IMR-90 (cell line): ENCODE results near the gene RFTN1. TPM values are rescaled to one million over a fixed set of nuclear protein-coding genes. Genes with fewer than 3 reads are reported as not detected.

Source experiments
- ATAC-seq: fragments of 200-7000 bp; cut with Tn5 transposase; 2 replicates; pipeline ENCODE4 v1.9.1; 2020; ENCODE audit warnings: low read depth, mild to moderate bottlenecking, moderate library complexity
- BruUV-seq: library from RNA; stranded (reverse); fragments of 400-500 nt; replicated peaks from 2 replicates; lab custom pipeline; 2021; lab: Mats Ljungman, UMichigan
- CTCF ChIA-PET: fragments of 300-600 bp; formaldehyde crosslinking; extraction: SDS; loops from one replicate; lab custom pipeline; 2021; ENCODE audit warnings: antibody characterized with exemption; lab: Yijun Ruan, JAX
- POLR2A ChIA-PET: fragments of 300-600 bp; sonication (Branson Sonifier 250); formaldehyde crosslinking; loops from one replicate; lab custom pipeline; 2022; ENCODE audit warnings: antibody characterized with exemption; ENCODE audit not compliant: unreplicated experiment; lab: Charles Lee
- DNase-seq: peaks from one replicate; pipeline ENCODE4 v3.0.0; 2013
- H2AFZ ChIP-seq: replicated peaks from 2 replicates; pipeline ENCODE3; 2013; ENCODE audit warnings: low read length, mild to moderate bottlenecking; ENCODE audit not compliant: poor library complexity
- H2AK5ac ChIP-seq: 2 replicates; pipeline ENCODE4 v1.6.1; 2013; ENCODE audit warnings: low read depth, low read length, inconsistent platforms
- H2AK9ac ChIP-seq: replicated peaks from 2 replicates; pipeline ENCODE3; 2013; ENCODE audit warnings: mild to moderate bottlenecking, low read depth, low read length, moderate library complexity; ENCODE audit not compliant: poor library complexity
- H2BK120ac ChIP-seq: 2 replicates; pipeline ENCODE4 v1.6.1; 2013; ENCODE audit warnings: low read depth, low read length, inconsistent platforms
- H2BK15ac ChIP-seq: 3 replicates; pipeline ENCODE4 v1.6.1; 2013; ENCODE audit warnings: low read depth, low read length, inconsistent platforms
- H2BK20ac ChIP-seq: 2 replicates; pipeline ENCODE4 v1.6.1; 2013; ENCODE audit warnings: low read depth, mild to moderate bottlenecking, inconsistent platforms, low read length, moderate library complexity
- H2BK5ac ChIP-seq: 2 replicates; pipeline ENCODE4 v1.6.1; 2013; ENCODE audit warnings: mild to moderate bottlenecking, low read depth, low read length, inconsistent platforms; ENCODE audit not compliant: poor library complexity, severe bottlenecking
- H3K14ac ChIP-seq: replicated peaks from 2 replicates; pipeline ENCODE4 v1.6.1; 2013; ENCODE audit warnings: low read depth, low read length, inconsistent platforms
- H3K18ac ChIP-seq: 2 replicates; pipeline ENCODE4 v1.6.1; 2013; ENCODE audit warnings: low read depth, low read length, control low read depth
- H3K23ac ChIP-seq: 2 replicates; pipeline ENCODE4 v1.6.1; 2013; ENCODE audit warnings: low read depth, low read length, inconsistent platforms
- H3K27ac ChIP-seq: 2 replicates; pipeline ENCODE4 v1.5.1; 2013; ENCODE audit warnings: mild to moderate bottlenecking, control low read depth, low read length; ENCODE audit not compliant: insufficient read depth
- H3K27me3 ChIP-seq: 2 replicates; pipeline ENCODE4 v1.6.1; 2013; ENCODE audit warnings: low read length; ENCODE audit not compliant: control insufficient read depth, insufficient read depth
- H3K36me3 ChIP-seq: 2 replicates; pipeline ENCODE4 v1.6.1; 2013; ENCODE audit warnings: low read length, mixed read lengths; ENCODE audit not compliant: control insufficient read depth, insufficient read depth
- H3K4ac ChIP-seq: 2 replicates; pipeline ENCODE4 v1.6.1; 2013; ENCODE audit warnings: low read depth, low read length, inconsistent platforms
- H3K4me1 ChIP-seq: 2 replicates; pipeline ENCODE4 v1.6.1; 2013; ENCODE audit warnings: low read length, mixed read lengths; ENCODE audit not compliant: control insufficient read depth, insufficient read depth
- H3K4me2 ChIP-seq: 2 replicates; pipeline ENCODE4 v1.6.1; 2013; ENCODE audit warnings: low read depth, mild to moderate bottlenecking, control low read depth, low read length, moderate library complexity
- H3K4me3 ChIP-seq: 2 replicates; pipeline ENCODE4 v1.5.1; 2013; ENCODE audit warnings: low read depth, mild to moderate bottlenecking, control low read depth, low read length, moderate library complexity; ENCODE audit not compliant: insufficient read depth
- H3K56ac ChIP-seq: 2 replicates; pipeline ENCODE4 v1.6.1; 2013; ENCODE audit warnings: low read length, inconsistent platforms; ENCODE audit not compliant: insufficient read depth; ENCODE audit errors: extremely low read depth
- H3K79me1 ChIP-seq, 2 experiments: 2 replicates each; pipeline ENCODE4 v1.6.1; 2013; ENCODE audit warnings: low read length in 2 of 2, inconsistent platforms in 1 of 2, low read depth in 1 of 2
- H3K9ac ChIP-seq: 2 replicates; pipeline ENCODE4 v1.6.1; 2013; ENCODE audit warnings: low read depth, low read length, control low read depth
- H3K9me1 ChIP-seq: 2 replicates; pipeline ENCODE4 v1.6.1; 2013; ENCODE audit warnings: low read length, inconsistent platforms; ENCODE audit not compliant: insufficient read depth
- H3K9me3 ChIP-seq: 2 replicates; pipeline ENCODE4 v1.6.1; 2013; ENCODE audit warnings: low read length; ENCODE audit not compliant: control insufficient read depth, insufficient read depth
- H4K20me1 ChIP-seq: 2 replicates; pipeline ENCODE4 v1.6.1; 2013; ENCODE audit warnings: low read length, inconsistent platforms; ENCODE audit not compliant: insufficient read depth
- H4K5ac ChIP-seq: 2 replicates; pipeline ENCODE4 v1.6.1; 2013; ENCODE audit warnings: mild to moderate bottlenecking, low read depth, low read length, control low read depth
- H4K8ac ChIP-seq, 2 experiments: 2 replicates each; pipeline ENCODE4 v1.6.1; 2013; ENCODE audit warnings: low read depth in 2 of 2, low read length in 2 of 2, control low read depth in 1 of 2, inconsistent platforms in 1 of 2
- H4K91ac ChIP-seq: 2 replicates; pipeline ENCODE4 v1.6.1; 2013; ENCODE audit warnings: low read depth, low read length, inconsistent platforms; ENCODE audit not compliant: insufficient read depth
- CHD1 ChIP-seq: IDR thresholded peaks from 2 replicates; pipeline ENCODE4 v1.6.1; 2012; ENCODE audit warnings: low read depth, low read length, improper control_type of control experiment
- FOS ChIP-seq: fragments of 150-350 bp; IDR thresholded peaks from 2 replicates; pipeline ENCODE4 v1.6.1; 2016; ENCODE audit warnings: low read depth, low read length
- MAFK ChIP-seq: IDR thresholded peaks from 2 replicates; pipeline ENCODE4 v1.6.1; 2012; ENCODE audit warnings: low read depth, low read length, improper control_type of control experiment
- POLR2A ChIP-seq: IDR thresholded peaks from 2 replicates; pipeline ENCODE4 v1.6.1; 2012; ENCODE audit warnings: mild to moderate bottlenecking, low read depth, low read length
- WGBS, 2 experiments: methylation state at CpG; one replicate each; pipeline versions ENCODE4 v1.1.5 to v1.1.7; 2013; ENCODE audit warnings: missing lambda C conversion rate in 2 of 2; ENCODE audit not compliant: insufficient read length in 1 of 2; ENCODE audit errors: extremely low coverage in 2 of 2; 5-methylcytosine and 5-hydroxymethylcytosine counted together
- dilution Hi-C: fragments of 300-500 bp; cut with HindIII; formaldehyde crosslinking; loops from one replicate; pipeline ENCODE4 v1.14.3; 2018; ENCODE audit warnings: low sequenced_read_pairs; ENCODE audit not compliant: unreplicated experiment
- in situ Hi-C: fragments of 300-500 bp; cut with MboI; formaldehyde crosslinking; loops from 3 replicates; pipeline ENCODE4 v1.14.3; 2019; ENCODE audit warnings: low sequenced_read_pairs, inconsistent platforms, mixed read lengths
- intact Hi-C: fragments of 100-400 bp; cut with micrococcal nuclease; formaldehyde crosslinking; loops from 2 replicates; pipeline ENCODE4 v1.10.0; 2022
- polyA plus RNA-seq, 3 experiments: library from polyadenylated mRNA; depleted of rRNA; stranded (reverse); fragments of >200 nt; gene quantifications; 2 replicates each; pipeline ENCODE4 v1.2.3, GENCODE V29; 2012; ENCODE audit warnings: low replicate concordance in 1 of 3
- total RNA-seq: library from RNA; depleted of rRNA; stranded (reverse); fragments of >200 nt; gene quantifications from 2 replicates; pipeline ENCODE4 v1.2.3, GENCODE V29; 2012

RFTN1 gene
- total and polyA plus RNA-seq, 2 of the 4 experiments (the other 2 are of a cell fraction): 45.0 to 52.0 TPM

DNA sequence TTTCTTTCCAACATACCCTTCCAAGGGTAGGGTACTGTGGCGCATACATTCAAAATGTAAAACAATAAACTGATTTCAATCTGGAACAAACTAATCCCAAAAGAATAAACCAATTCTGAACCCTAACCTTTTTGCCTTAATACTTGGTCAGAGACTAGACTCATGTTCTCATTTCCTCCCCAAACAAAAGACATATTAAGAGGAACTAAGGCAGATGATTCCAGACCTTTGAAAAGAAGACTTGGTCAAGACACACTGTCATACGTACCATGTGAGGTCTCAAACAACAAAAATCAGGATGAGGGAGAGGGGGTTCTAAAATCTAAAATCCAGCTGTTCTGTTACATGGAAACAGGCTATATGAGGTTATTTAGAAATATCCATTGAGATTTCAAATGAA is 102.1 kb downstream of the RFTN1 start:
- in situ Hi-C loops: no loop called here
- WGBS, 2 experiments: no CpG with 5 or more reads among the region's 2 CpGs
- Histone ChIP-seq H3K79me1 (peaks cover 38 to 67% of the 10 kb centered on the region in 2 experiments), H3K56ac (no peak overlapping the region), H3K9ac (no peak overlapping the region), H2BK5ac (no peak overlapping the region), H3K27ac (no peak overlapping the region), H2BK20ac (no peak overlapping the region), H3K9me3 (no peaks in the 10 kb centered on the region), H4K91ac (no peak overlapping the region), H3K36me3 (peaks cover 12% of the 10 kb centered on the region), H3K23ac (no peak overlapping the region), H4K5ac (no peak overlapping the region), H3K18ac (no peak overlapping the region), H4K8ac (no peak overlapping the region), H3K4me1 (peaks cover 13% of the 10 kb centered on the region), H4K20me1 (peaks cover 18% of the 10 kb centered on the region; the same call in 1 of the 2 replicates), H3K27me3 (no peaks in the 10 kb centered on the region), H2AFZ (no peak overlapping the region), H2AK9ac (no peak overlapping the region), H2BK15ac (no peak overlapping the region), H2BK120ac (no peak overlapping the region), H3K9me1 (peaks cover 10% of the 10 kb centered on the region), H3K4me2 (no peak overlapping the region), H3K4ac (no peak overlapping the region), H3K14ac (no peak overlapping the region), H2AK5ac (no peak overlapping the region), H3K4me3 (no peak overlapping the region)
- dilution Hi-C loops: no loop called here
- ATAC-seq: no peak
- no TSS peak for BruUV-seq
- ChIA-PET POLR2A (no interaction called here), CTCF (interaction anchor here (0.6 kb wide), 1 partner anchor 47 kb away, joined by 3 read pairs; no protein-coding TSS in a partner anchor)
- DNase-seq: no peak
- no peak for TF ChIP-seq FOS
- no peak for TF ChIP-seq CHD1
- TF ChIP-seq MAFK: no peak
- no peak for TF ChIP-seq POLR2A
- intact Hi-C loops: no loop called here
